Measurements from ENCODE around the gene CCDC92. TPM values are rescaled to one million over a fixed set of nuclear protein-coding genes. Genes with fewer than 3 reads are reported as not detected.

The CCDC92 gene
- total RNA-seq, 2 experiments from 2014 or later, result 11.5 to 12.7 TPM

- Mint-ChIP-seq H3K9me3 (no peaks in the 10 kb centered on the region), H3K4me3 (no peak overlapping the region), H3K4me1 (ENCODE audit: low read depth) (peaks cover 22% of the 10 kb centered on the region), H3K27ac (no peak overlapping the region), H3K27me3 (no peaks in the 10 kb centered on the region), H3K36me3 (ENCODE audit: low read depth) (peaks cover 36% of the 10 kb centered on the region)
- intact Hi-C loops (cut with DNase I, micrococcal nuclease), result no loop called here
- ChIA-PET CTCF (no interaction called here), POLR2A (no interaction called here)
- ATAC-seq (ENCODE audit: poor library complexity), result no peak
- H3K27ac ChIP-seq (ENCODE audit: low read depth in 1 of 2, low read length in 2 of 2), result no peak overlapping the region
- H3K4me1 ChIP-seq (ENCODE audit: insufficient read depth, low read length), result peaks cover 9% of the 10 kb centered on the region
- H3K36me3 ChIP-seq (ENCODE audit: insufficient read depth, low read length), result peaks cover 35% of the 10 kb centered on the region
- H3K4me3 ChIP-seq (ENCODE audit: low read length), result no peak overlapping the region
- no peaks in the 10 kb centered on the region for H3K9me3 ChIP-seq (ENCODE audit: control insufficient read depth in 1 of 2, insufficient read depth in 1 of 2, low read length in 2 of 2)
- TF ChIP-seq, protein P1, sequence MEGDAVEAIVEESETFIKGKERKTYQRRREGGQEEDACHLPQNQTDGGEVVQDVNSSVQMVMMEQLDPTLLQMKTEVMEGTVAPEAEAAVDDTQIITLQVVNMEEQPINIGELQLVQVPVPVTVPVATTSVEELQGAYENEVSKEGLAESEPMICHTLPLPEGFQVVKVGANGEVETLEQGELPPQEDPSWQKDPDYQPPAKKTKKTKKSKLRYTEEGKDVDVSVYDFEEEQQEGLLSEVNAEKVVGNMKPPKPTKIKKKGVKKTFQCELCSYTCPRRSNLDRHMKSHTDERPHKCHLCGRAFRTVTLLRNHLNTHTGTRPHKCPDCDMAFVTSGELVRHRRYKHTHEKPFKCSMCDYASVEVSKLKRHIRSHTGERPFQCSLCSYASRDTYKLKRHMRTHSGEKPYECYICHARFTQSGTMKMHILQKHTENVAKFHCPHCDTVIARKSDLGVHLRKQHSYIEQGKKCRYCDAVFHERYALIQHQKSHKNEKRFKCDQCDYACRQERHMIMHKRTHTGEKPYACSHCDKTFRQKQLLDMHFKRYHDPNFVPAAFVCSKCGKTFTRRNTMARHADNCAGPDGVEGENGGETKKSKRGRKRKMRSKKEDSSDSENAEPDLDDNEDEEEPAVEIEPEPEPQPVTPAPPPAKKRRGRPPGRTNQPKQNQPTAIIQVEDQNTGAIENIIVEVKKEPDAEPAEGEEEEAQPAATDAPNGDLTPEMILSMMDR (IDR thresholded peaks at IDR 0.05), result no peak
- no peaks in the 10 kb centered on the region for H3K27me3 ChIP-seq (ENCODE audit: control insufficient read depth in 1 of 2, insufficient read depth in 2 of 2, low read length in 2 of 2)
- DNase-seq, result no peak
Measured at GRCh38 chr12:124011435-124012115, 38.9 kb upstream of the CCDC92 start.

DNA sequence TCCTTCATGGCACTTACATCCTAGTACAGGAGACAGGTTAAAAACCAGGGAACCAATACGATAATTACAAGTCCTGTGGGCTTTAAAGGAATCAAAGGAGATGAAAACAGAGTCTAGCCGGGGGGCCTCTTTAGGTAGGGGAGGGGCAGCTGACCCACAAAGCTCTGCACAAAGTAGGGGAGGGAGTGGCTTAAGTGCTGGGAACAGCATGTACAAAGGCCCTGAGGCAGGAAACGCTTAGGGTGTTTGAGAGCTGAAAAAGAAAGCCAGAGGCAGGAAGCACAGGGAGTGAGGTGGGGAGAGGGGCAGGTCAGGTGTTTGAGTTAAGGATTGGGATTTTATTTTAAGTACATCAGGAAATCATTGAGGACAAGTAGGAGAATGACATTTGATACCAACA is 38.1 kb upstream of the CCDC92 start:
- Histone ChIP-seq H3K36me3 (ENCODE audit: insufficient read depth, low read length) (peaks cover 35% of the 10 kb centered on the region), H3K27me3 (ENCODE audit: control insufficient read depth in 1 of 2, insufficient read depth in 2 of 2, low read length in 2 of 2) (no peaks in the 10 kb centered on the region), H3K27ac (ENCODE audit: low read depth in 1 of 2, low read length in 2 of 2) (no peak overlapping the region), H3K4me1 (ENCODE audit: insufficient read depth, low read length) (peaks cover 15% of the 10 kb centered on the region), H3K4me3 (ENCODE audit: low read length) (no peak overlapping the region), H3K9me3 (ENCODE audit: control insufficient read depth in 1 of 2, insufficient read depth in 1 of 2, low read length in 2 of 2) (no peaks in the 10 kb centered on the region)
- POLR2A ChIA-PET, result interaction anchor here (0.6 kb wide), 1 partner anchor 1734 kb away, joined by 3 read pairs; no protein-coding TSS in a partner anchor
- DNase-seq, result no peak
- intact Hi-C loops (cut with DNase I, micrococcal nuclease), result no loop called here
- no peaks in the 10 kb centered on the region for H3K27me3 Mint-ChIP-seq
- no peak overlapping the region for H3K4me3 Mint-ChIP-seq
- H3K27ac Mint-ChIP-seq, result no peak overlapping the region
- CTCF ChIA-PET, result no interaction called here
- ATAC-seq (ENCODE audit: poor library complexity), result no peak
- peaks cover 41% of the 10 kb centered on the region for H3K36me3 Mint-ChIP-seq (ENCODE audit: low read depth)
- H3K4me1 Mint-ChIP-seq (ENCODE audit: low read depth), result peaks cover 31% of the 10 kb centered on the region
- TF ChIP-seq, protein P1 (IDR thresholded peaks at IDR 0.05), result no peak
- no peaks in the 10 kb centered on the region for H3K9me3 Mint-ChIP-seq

GRCh38 chr12:124009781-124010180 is 37.1 kb upstream of the CCDC92 start:
- Mint-ChIP-seq H3K27ac (no peak overlapping the region), H3K36me3 (ENCODE audit: low read depth) (peaks cover 41% of the 10 kb centered on the region), H3K27me3 (no peaks in the 10 kb centered on the region), H3K9me3 (no peaks in the 10 kb centered on the region), H3K4me1 (ENCODE audit: low read depth) (peaks cover 34% of the 10 kb centered on the region), H3K4me3 (no peak overlapping the region)
- ATAC-seq (ENCODE audit: poor library complexity) (no peak), DNase-seq (no peak)
- ChIA-PET POLR2A (no interaction called here), CTCF (no interaction called here)
- Histone ChIP-seq H3K27ac (ENCODE audit: low read depth in 1 of 2, low read length in 2 of 2) (no peak overlapping the region), H3K27me3 (ENCODE audit: control insufficient read depth in 1 of 2, insufficient read depth in 2 of 2, low read length in 2 of 2) (no peaks in the 10 kb centered on the region), H3K36me3 (ENCODE audit: insufficient read depth, low read length) (peaks cover 35% of the 10 kb centered on the region), H3K9me3 (ENCODE audit: control insufficient read depth in 1 of 2, insufficient read depth in 1 of 2, low read length in 2 of 2) (no peaks in the 10 kb centered on the region), H3K4me3 (ENCODE audit: low read length) (no peak overlapping the region), H3K4me1 (ENCODE audit: insufficient read depth, low read length) (peaks cover 18% of the 10 kb centered on the region)
- TF ChIP-seq, protein P1 (IDR thresholded peaks at IDR 0.05), result no peak
- intact Hi-C loops (cut with DNase I, micrococcal nuclease), result no loop called here
